ENCODE measurements around the gene ABHD5. TPM values are rescaled to one million over a fixed set of nuclear protein-coding genes. Genes with fewer than 3 reads are reported as not detected.

ABHD5 gene
- total RNA-seq, 4 donors from 2014 or later = 110 to 300 (median 166) TPM

DNA sequence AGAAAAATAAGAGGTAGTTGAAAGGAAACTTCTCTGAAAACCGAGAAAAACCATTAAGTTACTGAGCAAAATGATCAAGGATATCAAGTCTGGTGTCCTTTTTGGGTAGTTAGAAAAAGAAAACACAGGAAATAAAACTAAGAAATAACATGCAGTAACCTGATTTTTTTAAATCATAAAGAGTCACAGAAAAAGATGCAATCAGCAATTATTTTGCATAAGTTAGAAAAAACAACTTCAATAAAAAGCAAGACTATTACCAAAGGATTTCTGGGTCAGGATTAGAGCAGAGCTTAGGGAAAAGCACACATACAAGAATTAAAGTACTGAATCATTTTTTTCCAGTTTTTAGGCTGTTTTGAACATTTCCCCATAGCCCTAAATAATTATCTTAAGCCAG, 40.4 kb upstream of the ABHD5 start:
- TF ChIP-seq CTCF (IDR thresholded peaks at IDR 0.05; ENCODE audit: low read depth) = no peak

GRCh38 chr3:43659250-43659880, 31.4 kb upstream of the ABHD5 start:
- no peak for TF ChIP-seq CTCF (IDR thresholded peaks at IDR 0.05; ENCODE audit: low read depth)

DNA sequence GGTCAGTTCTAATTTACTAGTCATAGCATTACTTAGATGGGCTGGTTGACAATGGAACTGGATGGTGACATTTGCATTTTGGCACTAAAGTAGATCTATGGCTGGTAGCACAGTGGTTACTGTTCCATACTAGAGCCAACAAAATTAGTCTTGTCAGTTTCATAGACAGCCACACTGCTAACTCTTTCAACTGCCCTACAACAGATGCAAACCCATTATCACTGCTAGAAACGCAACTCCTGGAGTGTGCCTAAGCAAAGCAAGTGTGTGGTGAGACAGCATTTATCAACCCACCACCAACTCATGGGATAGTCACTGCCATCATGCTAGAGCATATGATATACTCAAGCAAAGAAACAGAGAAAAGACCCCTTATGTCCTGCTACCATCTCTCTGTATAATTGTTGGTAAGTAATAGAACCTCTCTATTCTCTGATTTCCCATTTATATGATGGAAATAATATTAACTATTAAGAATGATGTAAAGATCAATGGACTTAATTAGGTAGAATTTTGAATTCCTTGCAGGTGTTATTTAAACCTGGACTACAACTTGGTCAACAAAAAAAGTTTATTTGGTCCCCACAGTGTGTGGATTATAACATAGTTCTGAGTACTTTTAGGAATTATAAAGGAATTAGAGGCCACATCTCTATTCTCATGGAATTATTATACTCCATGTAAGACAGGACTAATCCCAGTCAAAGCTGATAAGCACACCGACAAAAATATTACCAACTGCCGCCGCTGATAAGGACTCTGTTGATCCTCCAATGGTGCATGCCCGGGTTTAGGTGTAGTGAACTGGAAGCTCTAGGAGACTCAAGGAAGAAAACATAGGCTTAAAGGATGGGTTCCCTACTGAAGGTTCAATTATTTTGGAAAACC, 19.9 kb upstream of the ABHD5 start:
- no peak for TF ChIP-seq CTCF (IDR thresholded peaks at IDR 0.05; ENCODE audit: low read depth)

GRCh38 chr3:43674345-43675085, 16.2 kb upstream of the ABHD5 start:
- no peak for TF ChIP-seq CTCF (IDR thresholded peaks at IDR 0.05; ENCODE audit: low read depth)

GRCh38 chr3:43675593-43675992, 15.1 kb upstream of the ABHD5 start:
- no peak for TF ChIP-seq CTCF (IDR thresholded peaks at IDR 0.05; ENCODE audit: low read depth)

DNA sequence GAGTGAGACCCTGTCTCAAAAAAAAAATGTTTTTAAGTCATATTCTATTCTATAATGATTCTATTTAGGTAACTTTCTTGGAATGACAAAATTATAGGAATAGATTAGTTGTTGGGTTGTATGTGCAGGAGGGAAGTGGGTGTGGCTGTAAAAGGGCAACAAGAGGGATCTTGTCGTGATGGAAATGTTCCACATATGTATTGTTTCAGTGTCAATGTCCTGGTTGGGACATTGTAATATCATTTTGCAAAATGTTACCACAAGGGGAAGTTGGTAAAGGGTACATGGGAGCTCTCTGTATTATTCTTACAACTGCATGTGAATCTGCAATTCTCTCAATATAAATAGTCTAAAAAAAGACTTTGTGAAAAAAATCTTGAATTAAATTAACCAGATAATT, 14.3 kb upstream of the ABHD5 start:
- no peak for TF ChIP-seq CTCF (IDR thresholded peaks at IDR 0.05; ENCODE audit: low read depth)

GRCh38 chr3:43684944-43685343, 5.8 kb upstream of the ABHD5 start:
- no peak for TF ChIP-seq CTCF (IDR thresholded peaks at IDR 0.05; ENCODE audit: low read depth)

All from subcutaneous adipose tissue (tissue), 4 donors.